Activated CD4-positive, alpha-beta T cell treated with anti-CD3 and anti-CD28 coated beads, Interleukin-2, Interleukin-4, amounts not matched to agents 100 ng/mL and 50 ng/mL, durations not matched to agents 16 hours and 8 hours (primary cell): ENCODE measurements around the gene DRC3.

Experiments
- DNase-seq: peaks from one replicate; pipeline ENCODE4 v3.0.0-alpha.2; 2020; ENCODE audit warnings: low spot score

The DRC3 gene

DNA sequence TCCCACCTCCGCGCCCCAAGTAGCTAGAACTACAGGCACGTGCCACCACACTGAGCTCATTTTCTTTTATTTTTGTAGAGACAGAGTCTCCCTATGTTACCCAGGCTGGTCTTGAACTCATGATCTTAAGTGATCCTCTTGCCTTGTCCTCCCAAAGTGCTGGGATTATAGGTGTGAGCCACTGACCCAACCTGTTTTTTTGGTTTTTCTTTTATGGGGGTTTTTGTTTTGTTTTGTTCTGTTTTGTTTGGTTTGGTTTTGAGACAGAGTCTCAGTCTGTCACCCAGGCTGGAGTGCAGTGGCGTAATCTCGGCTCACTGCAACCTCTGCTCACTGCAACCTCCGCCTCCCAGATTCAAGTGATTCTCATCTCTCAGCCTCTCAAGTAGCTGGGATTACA, 82.9 kb downstream of the DRC3 start:
- no peak for DNase-seq

DNA sequence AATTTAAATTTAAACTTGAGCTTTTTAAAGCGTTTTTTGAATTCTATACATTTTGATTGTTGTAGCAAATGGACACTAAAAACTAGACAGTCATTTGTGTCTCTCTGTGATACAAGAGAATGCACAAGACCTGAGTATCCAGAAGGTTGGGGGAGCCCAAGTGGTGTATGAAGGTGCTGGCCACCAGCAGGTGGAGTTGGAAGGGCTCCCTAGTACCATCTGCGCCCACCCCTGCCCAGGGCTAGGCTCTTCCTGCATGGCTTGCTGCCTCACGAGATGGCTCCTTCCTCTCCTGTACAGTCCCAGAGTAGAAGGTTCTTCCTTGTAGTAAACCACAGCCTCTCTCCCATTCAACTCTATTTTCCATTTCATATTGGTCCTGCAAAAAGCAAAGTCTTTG, 83.6 kb downstream of the DRC3 start:
- DNase-seq = no peak

DNA sequence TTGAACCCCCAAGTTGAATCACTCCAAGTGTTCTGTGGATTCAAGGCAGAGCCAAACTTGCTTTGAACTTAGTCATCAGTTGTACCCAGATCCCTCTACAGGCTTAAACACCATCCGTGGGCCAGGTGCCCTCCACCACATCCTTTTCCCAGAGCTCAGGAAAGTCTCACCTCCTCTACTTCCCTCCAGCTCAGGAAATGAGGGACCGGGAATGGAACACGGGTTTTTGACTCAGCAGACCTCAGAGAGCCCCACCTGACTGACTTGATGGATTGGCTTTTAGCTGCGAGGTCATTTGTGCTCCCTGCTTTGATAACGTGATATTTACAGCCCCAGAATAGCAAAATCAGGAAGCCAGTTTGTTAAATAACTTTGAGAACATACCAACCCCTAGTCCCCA, 86.6 kb downstream of the DRC3 start:
- DNase-seq = no peak

DNA sequence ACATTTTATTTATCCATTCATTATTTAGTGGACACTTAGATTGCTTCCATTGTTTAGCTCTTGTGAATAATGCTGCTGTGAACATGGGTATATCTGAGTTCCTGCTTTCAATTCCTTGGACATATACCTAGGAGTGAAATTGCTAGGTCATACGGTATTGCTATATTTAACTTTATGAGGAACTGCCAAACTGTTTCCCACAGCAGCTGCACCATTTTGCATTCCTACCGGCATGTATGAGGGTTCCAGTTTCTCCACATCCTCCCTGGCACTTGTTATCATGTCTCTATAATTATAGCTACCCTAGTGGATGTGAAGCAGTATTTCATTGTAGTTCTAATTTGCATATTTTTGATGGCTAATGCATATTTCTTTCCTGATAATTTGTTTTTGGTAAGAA, 91.4 kb downstream of the DRC3 start:
- DNase-seq = no peak

DNA sequence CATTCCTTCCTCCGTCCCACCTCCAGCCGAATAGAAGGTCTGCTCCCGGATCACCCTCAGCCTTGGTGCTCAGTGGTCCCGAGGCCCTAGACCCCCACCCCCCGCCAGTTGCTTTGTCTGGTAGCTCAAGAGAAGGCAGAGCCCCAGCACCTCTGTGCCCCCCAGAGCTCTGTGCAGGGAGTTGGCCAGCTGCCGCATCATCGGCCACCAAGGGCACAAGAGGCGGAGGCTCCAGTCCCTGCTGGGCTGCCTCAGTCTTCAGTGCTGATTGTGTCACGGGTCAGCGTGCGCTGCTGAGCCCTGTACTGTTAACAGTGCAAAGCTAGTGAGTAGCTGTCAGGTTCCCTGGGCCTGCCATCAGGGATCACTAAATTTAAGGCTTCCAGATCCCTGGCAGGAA, 92.9 kb downstream of the DRC3 start:
- DNase-seq = no peak
